CD14-positive monocyte (primary cell): ENCODE data around the gene ZNF292. TPM values are rescaled to one million over a fixed set of nuclear protein-coding genes. Genes with fewer than 3 reads are reported as not detected.

Source experiments
- DNase-seq, 3 donors: peaks; one replicate each; pipeline ENCODE4 v3.0.0-alpha.2; 2011 to 2022
- H2AFZ ChIP-seq: 2 replicates; pipeline ENCODE4 v1.6.0; 2012; ENCODE audit warnings: mild to moderate bottlenecking, low read depth, low read length, inconsistent platforms; ENCODE audit not compliant: insufficient read depth, poor library complexity, severe bottlenecking
- H3K27ac ChIP-seq, 2 donors: 1 replicate in 1 of 2; 2 replicates in 1 of 2; pipeline ENCODE4 v1.5.1; 2012 to 2013; ENCODE audit warnings: low read length in 2 of 2, control low read depth in 1 of 2, inconsistent platforms in 1 of 2, low read depth in 1 of 2, mild to moderate bottlenecking in 1 of 2
- H3K27me3 ChIP-seq, 2 donors: one replicate each; pipeline versions ENCODE4 v1.6.0 to v1.6.1; 2011 to 2013; ENCODE audit warnings: low read length in 2 of 2; ENCODE audit not compliant: control insufficient read depth in 2 of 2, insufficient read depth in 2 of 2
- H3K36me3 ChIP-seq, 2 donors: replicated peaks in 1 of 2; 1 replicate in 1 of 2; 2 replicates in 1 of 2; pipeline versions ENCODE4 v1.5.1 to v1.6.1; 2012 to 2013; ENCODE audit warnings: low read length in 2 of 2, control low read depth in 1 of 2, inconsistent platforms in 1 of 2, mild to moderate bottlenecking in 1 of 2; ENCODE audit not compliant: insufficient read depth in 2 of 2, control insufficient read depth in 1 of 2
- H3K4me1 ChIP-seq, 2 donors: 1 replicate in 1 of 2; 2 replicates in 1 of 2; pipeline versions ENCODE4 v1.5.1 to v1.6.1; 2012 to 2013; ENCODE audit warnings: low read length in 2 of 2, control low read depth in 1 of 2, inconsistent platforms in 1 of 2, mild to moderate bottlenecking in 1 of 2, moderate library complexity in 1 of 2; ENCODE audit not compliant: insufficient read depth in 2 of 2, control insufficient read depth in 1 of 2
- H3K4me2 ChIP-seq: replicated peaks from 2 replicates; pipeline ENCODE3; 2012; ENCODE audit warnings: low read length, moderate library complexity, mild to moderate bottlenecking; ENCODE audit not compliant: poor library complexity, severe bottlenecking; ENCODE audit errors: extremely low read depth
- H3K4me3 ChIP-seq, 3 experiments: fragments of 200-600 bp in 1 of 3; sonication (generic) in 1 of 3; replicated peaks in 1 of 3; 1 replicate in 2 of 3; 2 replicates in 1 of 3; pipeline ENCODE4 v1.5.1; 2011 to 2013; ENCODE audit warnings: low read length in 3 of 3, mild to moderate bottlenecking in 3 of 3, control low read depth in 2 of 3, low read depth in 2 of 3, inconsistent platforms in 1 of 3, moderate library complexity in 1 of 3
- H3K79me2 ChIP-seq: 2 replicates; pipeline ENCODE4 v1.6.0; 2012; ENCODE audit warnings: mild to moderate bottlenecking, control low read depth, inconsistent platforms, low read length, moderate library complexity; ENCODE audit not compliant: insufficient read depth
- H3K9ac ChIP-seq: 2 replicates; pipeline ENCODE4 v1.6.0; 2017; ENCODE audit warnings: low read length, mild to moderate bottlenecking; ENCODE audit not compliant: insufficient read depth, poor library complexity, severe bottlenecking
- H3K9me3 ChIP-seq, 2 donors: replicated peaks in 1 of 2; 1 replicate in 1 of 2; 2 replicates in 1 of 2; pipeline versions ENCODE4 v1.5.1 to v1.6.1; 2012 to 2013; ENCODE audit warnings: low read length in 2 of 2, control low read depth in 1 of 2; ENCODE audit not compliant: control insufficient read depth in 1 of 2, insufficient read depth in 1 of 2
- H4K20me1 ChIP-seq: 2 replicates; pipeline ENCODE4 v1.6.0; 2012; ENCODE audit warnings: mild to moderate bottlenecking, low read length, control low read depth, moderate library complexity; ENCODE audit not compliant: insufficient read depth
- H3K27ac Mint-ChIP-seq, 7 donors: one replicate each; pipeline ENCODE4 v1.8.0; 2020; ENCODE audit warnings: mild to moderate bottlenecking in 7 of 7, mixed read lengths in 7 of 7, moderate library complexity in 6 of 7, inconsistent platforms in 2 of 7
- H3K27me3 Mint-ChIP-seq, 3 donors: one replicate each; pipeline ENCODE4 v1.8.0; 2021 to 2022; ENCODE audit warnings: low read depth in 3 of 3, mild to moderate bottlenecking in 3 of 3, mixed read lengths in 3 of 3, moderate library complexity in 3 of 3, inconsistent platforms in 1 of 3
- H3K36me3 Mint-ChIP-seq, 2 donors: one replicate each; pipeline ENCODE4 v1.8.0; 2020; ENCODE audit warnings: mixed read lengths in 2 of 2, inconsistent platforms in 1 of 2, mild to moderate bottlenecking in 1 of 2
- H3K4me1 Mint-ChIP-seq: one replicate; pipeline ENCODE4 v1.8.0; 2020; ENCODE audit warnings: mild to moderate bottlenecking, mixed read lengths
- H3K4me3 Mint-ChIP-seq, 2 donors: one replicate each; pipeline ENCODE4 v1.8.0; 2020; ENCODE audit warnings: mild to moderate bottlenecking in 2 of 2, mixed read lengths in 2 of 2, moderate library complexity in 1 of 2
- H3K9me3 Mint-ChIP-seq, 7 donors: one replicate each; pipeline ENCODE4 v1.8.0; 2020 to 2022; ENCODE audit warnings: mixed read lengths in 7 of 7, mild to moderate bottlenecking in 6 of 7, moderate library complexity in 6 of 7, inconsistent platforms in 2 of 7
- CTCF ChIP-seq: fragments of 200-600 bp; IDR thresholded peaks from one replicate; pipeline ENCODE4 v1.8.0; 2022; ENCODE audit warnings: antibody characterized with exemption, mild to moderate bottlenecking
- WGBS: methylation state at CpG from one replicate; pipeline ENCODE4 v1.1.5; 2013; ENCODE audit warnings: missing lambda C conversion rate; ENCODE audit not compliant: insufficient coverage; 5-methylcytosine and 5-hydroxymethylcytosine counted together
- intact Hi-C, 2 donors: fragments of 100-400 bp; cut with micrococcal nuclease; formaldehyde crosslinking; loops; one replicate each; pipeline versions ENCODE4 v1.15.0 to v1.15.1; 2023
- polyA plus RNA-seq, 3 donors: library from polyadenylated mRNA; depleted of rRNA in 1 of 3; unstranded in 2 of 3; stranded (reverse) in 1 of 3; fragments of 300-500 nt in 2 of 3; fragments of >200 nt in 1 of 3; fragmentation: Illumina TruSeq in 2 of 3; gene quantifications; 1 replicate in 2 of 3; 2 replicates in 1 of 3; pipeline ENCODE4 v1.2.3, GENCODE V29; 2012 to 2021

ZNF292 gene
- polyA plus RNA-seq, 3 donors = 4.8 to 7.7 (median 7.6) TPM

GRCh38 chr6:87184762-87185250 is 29.4 kb downstream of the ZNF292 start:
- H3K4me1 Mint-ChIP-seq = peaks cover 16% of the 10 kb centered on the region
- no peak for TF ChIP-seq CTCF
- Histone ChIP-seq H3K36me3 (peaks cover 8 to 25% of the 10 kb centered on the region in 2 donors), H2AFZ (no peak overlapping the region), H3K27ac (peak overlapping the region in 1 of 2 donors; percentile 29), H4K20me1 (peaks cover 96% of the 10 kb centered on the region), H3K9me3 (no peaks in the 10 kb centered on the region), H3K27me3 (no peaks in the 10 kb centered on the region), H3K4me3 (no peak overlapping the region), H3K4me1 (peaks cover 4 to 8% of the 10 kb centered on the region in 2 donors), H3K79me2 (peaks cover 95% of the 10 kb centered on the region), H3K9ac (no peak overlapping the region), H3K4me2 (no peak overlapping the region)
- WGBS = 50% methylated on average over 2 of the region's 2 CpGs
- intact Hi-C loops = no loop called here
- peaks cover 0 to 1% (median 0%) of the 10 kb centered on the region in 7 donors for H3K9me3 Mint-ChIP-seq
- H3K27me3 Mint-ChIP-seq = no peaks in the 10 kb centered on the region
- H3K4me3 Mint-ChIP-seq = no peak overlapping the region
- peak overlapping the region in 1 of 7 donors; percentile 81 for H3K27ac Mint-ChIP-seq
- no peak for DNase-seq
- peaks cover 10 to 36% of the 10 kb centered on the region in 2 donors for H3K36me3 Mint-ChIP-seq

- Histone ChIP-seq H3K4me3 (no peak overlapping the region), H2AFZ (no peak overlapping the region), H4K20me1 (peaks cover 87% of the 10 kb centered on the region), H3K4me1 (peaks cover 8 to 14% of the 10 kb centered on the region in 2 donors), H3K27me3 (no peaks in the 10 kb centered on the region), H3K9ac (no peak overlapping the region), H3K79me2 (peaks cover 96% of the 10 kb centered on the region), H3K9me3 (no peaks in the 10 kb centered on the region), H3K27ac (no peak overlapping the region), H3K36me3 (no peaks in the 10 kb centered on the region), H3K4me2 (no peak overlapping the region)
- DNase-seq = no peak
- no peak overlapping the region for H3K4me3 Mint-ChIP-seq
- no peak for TF ChIP-seq CTCF
- no peaks in the 10 kb centered on the region for H3K9me3 Mint-ChIP-seq
- H3K27me3 Mint-ChIP-seq = no peaks in the 10 kb centered on the region
- H3K4me1 Mint-ChIP-seq = peaks cover 20% of the 10 kb centered on the region
- no CpG with 5 or more reads among the region's 1 CpG for WGBS
- H3K27ac Mint-ChIP-seq = peak overlapping the region in 1 of 7 donors; percentile 12
- intact Hi-C loops = no loop called here
- H3K36me3 Mint-ChIP-seq = peaks cover 0 to 3% of the 10 kb centered on the region in 2 donors
Observed at GRCh38 chr6:87196275-87196842, 41.0 kb downstream of the ZNF292 start.
